ENCODE data around the gene IL16. TPM values are rescaled to one million over a fixed set of nuclear protein-coding genes. Genes with fewer than 3 reads are reported as not detected.

IL16 gene
- total and polyA plus RNA-seq, 2 experiments from 2014 or later, result 0.32 to 0.53 TPM

DNA sequence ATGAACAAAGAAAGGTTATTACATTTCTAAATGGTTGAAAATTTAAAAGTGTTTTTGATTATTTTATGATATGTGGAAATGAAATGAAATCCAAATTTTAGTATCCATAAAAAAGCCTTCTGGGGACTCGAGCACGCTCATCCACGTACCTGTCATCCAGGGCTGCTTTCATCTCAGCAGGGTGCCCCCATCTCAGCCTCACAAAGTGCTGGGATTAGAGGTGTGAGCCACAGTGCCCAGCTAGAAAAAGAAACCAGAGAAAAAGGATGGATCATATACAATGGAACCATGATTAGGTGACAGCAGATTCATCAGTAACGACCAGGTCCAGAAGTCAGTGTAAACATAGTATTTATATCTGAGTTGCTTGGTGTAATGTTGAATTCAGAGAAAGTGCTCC is 77.6 kb downstream of the IL16 start:
- TF ChIP-seq EZH2phosphoT487 (IDR thresholded peaks at IDR 0.05; ENCODE audit: insufficient read depth, low read depth), result no peak
- TF ChIP-seq EZH2 (IDR thresholded peaks at IDR 0.05; ENCODE audit: insufficient read depth, poor library complexity, severe bottlenecking), result no peak
- H3F3A ChIP-seq (ENCODE audit: insufficient read depth), result peaks cover 11% of the 10 kb centered on the region
- no peak overlapping the region for H3K4me2 ChIP-seq (ENCODE audit: unreplicated experiment)
- H2AFZ ChIP-seq, result no peak overlapping the region
- no peaks in the 10 kb centered on the region for H4K20me1 ChIP-seq (ENCODE audit: insufficient read depth)
- H3K36me3 ChIP-seq (ENCODE audit: low read depth), result no peaks in the 10 kb centered on the region
- peaks cover 19% of the 10 kb centered on the region for H3K4me1 ChIP-seq (ENCODE audit: insufficient read depth)
- H3K27ac ChIP-seq, result no peak overlapping the region
- WGBS, 2 experiments (ENCODE audit: low coverage in 1 of 2, low lambda C conversion rate in 2 of 2, missing lambda C conversion rate in 2 of 2), result 67 to 73% methylated on average over 4 of the region's 4 CpGs
- H3K27me3 ChIP-seq (replicated peaks; ENCODE audit: insufficient read depth), result no peaks in the 10 kb centered on the region
- H3K79me2 ChIP-seq (ENCODE audit: insufficient read depth), result no peaks in the 10 kb centered on the region
- no peak overlapping the region for H3K4me3 ChIP-seq
- H3K9me3 ChIP-seq (ENCODE audit: low read depth), result no peaks in the 10 kb centered on the region
- no peak for DNase-seq
- no peak overlapping the region for H3K9ac ChIP-seq
- no peaks in the 10 kb centered on the region for H3K9me2 ChIP-seq (ENCODE audit: insufficient read depth)
- in situ Hi-C loops (cut with MboI), result no loop called here

DNA sequence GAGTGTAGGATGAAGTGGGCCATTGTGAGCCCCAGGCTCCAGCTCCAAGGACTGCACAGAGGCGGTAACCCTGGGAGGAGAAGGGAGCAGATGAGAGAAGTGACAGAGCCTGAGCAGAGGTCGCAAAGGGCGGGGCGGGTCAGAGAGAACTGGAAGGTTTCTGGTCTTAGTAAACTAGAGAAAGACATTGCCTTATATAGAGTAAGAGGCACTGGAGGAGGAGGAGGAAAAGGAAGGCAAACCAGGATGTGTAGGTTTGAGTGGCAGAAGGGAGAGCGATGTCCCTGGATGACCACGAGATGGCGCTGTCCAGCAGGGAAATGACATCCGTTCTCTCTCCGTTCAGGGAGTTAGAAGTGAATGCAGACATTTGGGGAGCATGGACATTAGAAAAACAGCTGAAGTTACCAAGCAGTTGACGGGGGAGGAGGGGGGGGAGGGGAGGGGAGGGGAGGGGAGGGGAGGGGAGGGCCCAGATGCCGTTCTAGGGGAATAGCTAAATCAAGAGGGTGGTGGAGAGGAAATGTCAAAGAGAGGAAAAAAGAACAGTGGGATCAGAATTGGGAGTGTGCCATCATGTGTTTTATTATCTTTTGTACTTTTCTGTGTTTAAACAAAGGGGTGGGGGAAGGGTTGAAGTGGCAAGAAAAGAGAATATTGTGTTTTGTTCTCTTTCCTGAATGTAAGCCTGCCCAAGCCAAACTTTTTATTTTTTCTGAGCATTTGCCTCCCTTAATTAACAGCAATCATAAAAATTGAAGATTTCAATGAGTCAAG is 78.4 kb downstream of the IL16 start:
- TF ChIP-seq EZH2 (IDR thresholded peaks at IDR 0.05; ENCODE audit: insufficient read depth, poor library complexity, severe bottlenecking) (no peak), EZH2phosphoT487 (IDR thresholded peaks at IDR 0.05; ENCODE audit: insufficient read depth, low read depth) (no peak)
- Histone ChIP-seq H3K4me3 (no peak overlapping the region), H3K4me2 (ENCODE audit: unreplicated experiment) (peak overlapping the region; percentile 40), H3K4me1 (ENCODE audit: insufficient read depth) (peaks cover 19% of the 10 kb centered on the region), H3K9me2 (ENCODE audit: insufficient read depth) (no peaks in the 10 kb centered on the region), H2AFZ (peak overlapping the region; percentile 13; the same call in 1 of the 2 replicates), H3F3A (ENCODE audit: insufficient read depth) (peaks cover 11% of the 10 kb centered on the region), H3K27ac (no peak overlapping the region), H3K36me3 (ENCODE audit: low read depth) (no peaks in the 10 kb centered on the region), H3K9ac (no peak overlapping the region), H3K79me2 (ENCODE audit: insufficient read depth) (no peaks in the 10 kb centered on the region), H3K9me3 (ENCODE audit: low read depth) (no peaks in the 10 kb centered on the region), H4K20me1 (ENCODE audit: insufficient read depth) (no peaks in the 10 kb centered on the region), H3K27me3 (replicated peaks; ENCODE audit: insufficient read depth) (no peaks in the 10 kb centered on the region)
- 9 to 10% methylated on average over 8 to 11 of the region's 11 CpGs for whole genome bisulfite sequencing, 2 experiments (ENCODE audit: low coverage in 1 of 2, low lambda C conversion rate in 2 of 2, missing lambda C conversion rate in 2 of 2)
- in situ Hi-C loops (cut with MboI), result loop anchor here (5.0 kb wide), 1 partner anchor 127 kb away; no protein-coding TSS in a partner anchor
- DNase-seq, result peak; percentile 81

DNA sequence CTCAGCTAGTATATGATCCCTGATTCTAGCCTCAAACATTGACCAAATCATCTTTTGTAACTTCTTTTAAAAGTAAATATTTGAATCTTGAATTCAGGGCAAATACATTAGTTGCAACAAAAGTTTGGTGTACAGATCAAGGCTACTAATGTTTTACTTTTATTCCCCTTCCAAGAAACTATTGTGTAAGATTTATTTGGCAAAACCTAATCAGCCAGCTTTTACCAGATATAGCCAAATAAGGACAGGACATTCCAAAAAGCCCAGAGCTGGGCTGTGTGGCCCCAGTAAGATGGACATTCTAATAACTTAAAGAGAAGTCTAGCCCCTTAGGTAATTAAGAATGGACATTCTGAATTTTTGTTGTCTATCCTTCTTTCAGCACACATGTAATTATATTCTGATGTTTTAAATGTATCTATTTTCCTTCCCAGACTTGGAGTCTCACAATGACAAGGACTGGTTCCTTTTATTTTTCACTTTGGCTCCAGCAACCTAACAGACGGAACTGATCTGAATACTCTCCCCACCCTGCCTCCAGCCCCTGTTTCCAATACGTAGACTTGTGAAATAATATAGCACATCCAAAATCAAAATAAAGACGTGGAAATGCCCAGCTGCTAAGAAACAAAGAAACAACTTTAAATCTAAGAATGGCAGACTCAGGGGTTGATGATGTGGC is 79.2 kb downstream of the IL16 start:
- Histone ChIP-seq H3K4me1 (ENCODE audit: insufficient read depth) (peaks cover 12% of the 10 kb centered on the region), H3K9me2 (ENCODE audit: insufficient read depth) (no peaks in the 10 kb centered on the region), H3K4me3 (no peak overlapping the region), H3K79me2 (ENCODE audit: insufficient read depth) (no peaks in the 10 kb centered on the region), H2AFZ (peak overlapping the region; percentile 13; the same call in 1 of the 2 replicates), H4K20me1 (ENCODE audit: insufficient read depth) (no peaks in the 10 kb centered on the region), H3K4me2 (ENCODE audit: unreplicated experiment) (peak overlapping the region; percentile 40), H3K27ac (no peak overlapping the region), H3K9me3 (ENCODE audit: low read depth) (no peaks in the 10 kb centered on the region), H3K36me3 (ENCODE audit: low read depth) (no peaks in the 10 kb centered on the region), H3F3A (ENCODE audit: insufficient read depth) (peaks cover 11% of the 10 kb centered on the region), H3K9ac (no peak overlapping the region), H3K27me3 (replicated peaks; ENCODE audit: insufficient read depth) (no peaks in the 10 kb centered on the region)
- TF ChIP-seq EZH2 (IDR thresholded peaks at IDR 0.05; ENCODE audit: insufficient read depth, poor library complexity, severe bottlenecking) (no peak), EZH2phosphoT487 (IDR thresholded peaks at IDR 0.05; ENCODE audit: insufficient read depth, low read depth) (no peak)
- WGBS, 2 experiments (ENCODE audit: low coverage in 1 of 2, low lambda C conversion rate in 2 of 2, missing lambda C conversion rate in 2 of 2), result 57 to 65% methylated on average over 3 of the region's 3 CpGs
- DNase-seq, result peak; percentile 21
- in situ Hi-C loops (cut with MboI), result loop anchor here (5.0 kb wide), 1 partner anchor 126 kb away; no protein-coding TSS in a partner anchor

DNA sequence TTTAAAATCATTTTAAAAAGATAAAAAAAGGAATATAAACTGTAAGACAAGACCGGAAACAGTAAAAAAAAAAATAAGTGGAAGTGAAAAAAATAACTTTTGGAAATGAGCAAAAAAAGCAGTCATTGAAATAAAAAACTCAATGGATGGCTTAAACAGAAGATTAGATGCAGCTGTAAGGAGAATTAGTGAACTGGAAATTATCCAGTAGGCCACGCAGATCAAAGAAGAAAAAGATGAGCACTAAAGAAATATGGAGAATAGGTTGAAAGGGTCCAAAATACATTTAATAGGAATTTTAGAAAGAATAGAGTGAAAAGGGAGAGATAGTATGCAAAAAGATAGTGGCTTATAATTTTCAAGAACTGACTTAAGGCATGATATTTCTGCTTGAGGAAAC is 80.3 kb downstream of the IL16 start:
- H3K27me3 ChIP-seq (replicated peaks; ENCODE audit: insufficient read depth), result no peaks in the 10 kb centered on the region
- no peaks in the 10 kb centered on the region for H3K9me3 ChIP-seq (ENCODE audit: low read depth)
- in situ Hi-C loops (cut with MboI), result loop anchor here (5.0 kb wide), 1 partner anchor 125 kb away; no protein-coding TSS in a partner anchor
- no peak overlapping the region for H3K4me3 ChIP-seq
- no peak overlapping the region for H2AFZ ChIP-seq
- H3K36me3 ChIP-seq (ENCODE audit: low read depth), result no peaks in the 10 kb centered on the region
- no peaks in the 10 kb centered on the region for H3K9me2 ChIP-seq (ENCODE audit: insufficient read depth)
- no peak overlapping the region for H3K27ac ChIP-seq
- peaks cover 11% of the 10 kb centered on the region for H3F3A ChIP-seq (ENCODE audit: insufficient read depth)
- H3K4me1 ChIP-seq (ENCODE audit: insufficient read depth), result peaks cover 11% of the 10 kb centered on the region
- TF ChIP-seq EZH2 (IDR thresholded peaks at IDR 0.05; ENCODE audit: insufficient read depth, poor library complexity, severe bottlenecking), result no peak
- no peak for TF ChIP-seq EZH2phosphoT487 (IDR thresholded peaks at IDR 0.05; ENCODE audit: insufficient read depth, low read depth)
- H4K20me1 ChIP-seq (ENCODE audit: insufficient read depth), result no peaks in the 10 kb centered on the region
- no peaks in the 10 kb centered on the region for H3K79me2 ChIP-seq (ENCODE audit: insufficient read depth)
- WGBS, 2 experiments (ENCODE audit: low coverage in 1 of 2, low lambda C conversion rate in 2 of 2, missing lambda C conversion rate in 2 of 2), result 74 to 93% methylated on average over 2 of the region's 2 CpGs
- H3K9ac ChIP-seq, result no peak overlapping the region
- DNase-seq, result no peak
- H3K4me2 ChIP-seq (ENCODE audit: unreplicated experiment), result no peak overlapping the region
